ENCODE measurements around the gene PTPN12. TPM values are rescaled to one million over a fixed set of nuclear protein-coding genes. Genes with fewer than 3 reads are reported as not detected.

PTPN12 gene
- total RNA-seq, 1 experiment from 2014 or later = 82.1 TPM

DNA sequence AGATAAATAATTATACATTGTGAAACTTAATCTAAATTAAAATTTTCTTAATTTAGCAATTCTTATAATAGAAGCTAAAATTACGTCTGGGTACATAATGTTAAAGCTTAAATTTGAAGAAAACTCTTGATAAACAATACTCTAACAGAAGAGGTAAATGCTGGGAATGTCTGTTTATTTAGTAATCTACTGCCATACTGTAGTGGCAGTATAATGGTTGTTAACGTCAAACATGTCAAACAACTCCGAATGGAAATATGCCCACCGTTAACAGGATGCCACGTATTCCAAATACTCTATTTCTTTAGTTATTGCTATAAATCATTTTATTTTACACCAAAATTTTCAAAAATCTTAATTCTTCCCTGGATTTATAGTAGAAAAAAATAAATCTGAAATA lies 40.0 kb upstream of the PTPN12 start:
- ATAC-seq = no peak
- intact Hi-C loops (cut with micrococcal nuclease; ENCODE audit: unreplicated experiment) (no loop called here), in situ Hi-C loops (cut with HindIII; ENCODE audit: low pct_unique_long_range_greater_than_20kb, low sequenced_read_pairs) (no loop called here)
- Histone ChIP-seq H3K27me3 (ENCODE audit: control insufficient read depth, insufficient read depth, low read length) (no peaks in the 10 kb centered on the region), H3K27ac (ENCODE audit: low read length) (no peak overlapping the region), H3K4me1 (ENCODE audit: control insufficient read depth, insufficient read depth, low read length) (no peaks in the 10 kb centered on the region), H3K9me3 (ENCODE audit: control insufficient read depth, insufficient read depth, low read depth, low read length) (no peaks in the 10 kb centered on the region), H3K36me3 (ENCODE audit: control insufficient read depth, insufficient read depth, low read length) (no peaks in the 10 kb centered on the region), H3K4me3 (ENCODE audit: low read depth in 2 of 2, low read length in 2 of 2) (no peak overlapping the region)
- TF ChIP-seq, protein P1, sequence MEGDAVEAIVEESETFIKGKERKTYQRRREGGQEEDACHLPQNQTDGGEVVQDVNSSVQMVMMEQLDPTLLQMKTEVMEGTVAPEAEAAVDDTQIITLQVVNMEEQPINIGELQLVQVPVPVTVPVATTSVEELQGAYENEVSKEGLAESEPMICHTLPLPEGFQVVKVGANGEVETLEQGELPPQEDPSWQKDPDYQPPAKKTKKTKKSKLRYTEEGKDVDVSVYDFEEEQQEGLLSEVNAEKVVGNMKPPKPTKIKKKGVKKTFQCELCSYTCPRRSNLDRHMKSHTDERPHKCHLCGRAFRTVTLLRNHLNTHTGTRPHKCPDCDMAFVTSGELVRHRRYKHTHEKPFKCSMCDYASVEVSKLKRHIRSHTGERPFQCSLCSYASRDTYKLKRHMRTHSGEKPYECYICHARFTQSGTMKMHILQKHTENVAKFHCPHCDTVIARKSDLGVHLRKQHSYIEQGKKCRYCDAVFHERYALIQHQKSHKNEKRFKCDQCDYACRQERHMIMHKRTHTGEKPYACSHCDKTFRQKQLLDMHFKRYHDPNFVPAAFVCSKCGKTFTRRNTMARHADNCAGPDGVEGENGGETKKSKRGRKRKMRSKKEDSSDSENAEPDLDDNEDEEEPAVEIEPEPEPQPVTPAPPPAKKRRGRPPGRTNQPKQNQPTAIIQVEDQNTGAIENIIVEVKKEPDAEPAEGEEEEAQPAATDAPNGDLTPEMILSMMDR (IDR thresholded peaks at IDR 0.05) = no peak
- TF ChIP-seq TCF7L2 (IDR thresholded peaks at IDR 0.05; ENCODE audit: low read depth, low read length) (no peak), SIN3A (IDR thresholded peaks at IDR 0.05; ENCODE audit: borderline replicate concordance, insufficient read depth, low read depth, low read length) (no peak)
- TF ChIP-seq, protein P2, sequence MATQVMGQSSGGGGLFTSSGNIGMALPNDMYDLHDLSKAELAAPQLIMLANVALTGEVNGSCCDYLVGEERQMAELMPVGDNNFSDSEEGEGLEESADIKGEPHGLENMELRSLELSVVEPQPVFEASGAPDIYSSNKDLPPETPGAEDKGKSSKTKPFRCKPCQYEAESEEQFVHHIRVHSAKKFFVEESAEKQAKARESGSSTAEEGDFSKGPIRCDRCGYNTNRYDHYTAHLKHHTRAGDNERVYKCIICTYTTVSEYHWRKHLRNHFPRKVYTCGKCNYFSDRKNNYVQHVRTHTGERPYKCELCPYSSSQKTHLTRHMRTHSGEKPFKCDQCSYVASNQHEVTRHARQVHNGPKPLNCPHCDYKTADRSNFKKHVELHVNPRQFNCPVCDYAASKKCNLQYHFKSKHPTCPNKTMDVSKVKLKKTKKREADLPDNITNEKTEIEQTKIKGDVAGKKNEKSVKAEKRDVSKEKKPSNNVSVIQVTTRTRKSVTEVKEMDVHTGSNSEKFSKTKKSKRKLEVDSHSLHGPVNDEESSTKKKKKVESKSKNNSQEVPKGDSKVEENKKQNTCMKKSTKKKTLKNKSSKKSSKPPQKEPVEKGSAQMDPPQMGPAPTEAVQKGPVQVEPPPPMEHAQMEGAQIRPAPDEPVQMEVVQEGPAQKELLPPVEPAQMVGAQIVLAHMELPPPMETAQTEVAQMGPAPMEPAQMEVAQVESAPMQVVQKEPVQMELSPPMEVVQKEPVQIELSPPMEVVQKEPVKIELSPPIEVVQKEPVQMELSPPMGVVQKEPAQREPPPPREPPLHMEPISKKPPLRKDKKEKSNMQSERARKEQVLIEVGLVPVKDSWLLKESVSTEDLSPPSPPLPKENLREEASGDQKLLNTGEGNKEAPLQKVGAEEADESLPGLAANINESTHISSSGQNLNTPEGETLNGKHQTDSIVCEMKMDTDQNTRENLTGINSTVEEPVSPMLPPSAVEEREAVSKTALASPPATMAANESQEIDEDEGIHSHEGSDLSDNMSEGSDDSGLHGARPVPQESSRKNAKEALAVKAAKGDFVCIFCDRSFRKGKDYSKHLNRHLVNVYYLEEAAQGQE (IDR thresholded peaks at IDR 0.05; ENCODE audit: insufficient read depth in 1 of 2, low read depth in 2 of 2, low read length in 1 of 2) = no peak
- POLR2A ChIA-PET = no interaction called here
- CTCF ChIA-PET = no interaction called here
- no peak for DNase-seq (ENCODE audit: low read depth, low spot score)
- no TSS peak for BruUV-seq (replicated peaks)

DNA sequence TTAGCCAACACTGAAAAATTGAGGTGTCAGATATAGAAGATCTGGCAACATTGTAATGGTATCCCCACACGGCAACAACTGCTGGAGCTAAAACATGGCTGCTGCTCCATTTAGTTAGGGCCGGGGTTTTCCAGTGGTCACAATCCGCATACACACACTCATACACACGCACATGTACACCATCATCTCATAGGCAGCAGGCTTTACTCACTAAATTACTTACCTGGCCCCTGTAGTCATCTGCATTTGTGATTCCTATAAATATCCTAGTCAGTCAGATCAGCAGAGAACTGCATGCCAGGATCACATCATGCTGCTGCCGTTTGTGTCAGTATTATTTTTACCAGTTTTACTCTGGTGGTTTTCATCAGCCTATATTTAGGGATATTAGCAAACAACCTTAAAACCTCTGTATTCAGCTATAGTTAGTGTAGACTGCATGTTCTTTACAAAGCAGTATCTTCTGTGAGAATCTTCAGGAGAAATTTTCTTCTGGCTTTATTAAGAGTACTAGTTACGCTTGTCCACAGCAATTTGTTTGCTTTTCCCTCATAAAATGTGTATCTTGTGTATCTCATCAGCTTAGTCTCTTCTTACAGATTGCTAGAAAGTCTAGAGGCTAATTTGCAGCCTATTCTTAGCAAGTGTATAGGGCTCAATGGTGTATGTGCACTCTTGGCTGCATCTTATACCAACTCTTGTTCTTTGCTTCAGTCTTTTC lies 38.3 kb upstream of the PTPN12 start:
- ATAC-seq = no peak
- Histone ChIP-seq H3K27me3 (ENCODE audit: control insufficient read depth, insufficient read depth, low read length) (no peaks in the 10 kb centered on the region), H3K4me3 (ENCODE audit: low read depth in 2 of 2, low read length in 2 of 2) (no peak overlapping the region), H3K9me3 (ENCODE audit: control insufficient read depth, insufficient read depth, low read depth, low read length) (no peaks in the 10 kb centered on the region), H3K4me1 (ENCODE audit: control insufficient read depth, insufficient read depth, low read length) (no peaks in the 10 kb centered on the region), H3K27ac (ENCODE audit: low read length) (no peak overlapping the region), H3K36me3 (ENCODE audit: control insufficient read depth, insufficient read depth, low read length) (no peaks in the 10 kb centered on the region)
- CTCF ChIA-PET = no interaction called here
- TF ChIP-seq, protein P1 (IDR thresholded peaks at IDR 0.05) = no peak
- TF ChIP-seq, protein P2 (IDR thresholded peaks at IDR 0.05; ENCODE audit: insufficient read depth in 1 of 2, low read depth in 2 of 2, low read length in 1 of 2) = no peak
- TF ChIP-seq POLR2AphosphoS5 (IDR thresholded peaks at IDR 0.05; ENCODE audit: low read depth, low read length) = no peak
- no peak for TF ChIP-seq TCF7L2 (IDR thresholded peaks at IDR 0.05; ENCODE audit: low read depth, low read length)
- no peak for TF ChIP-seq SIN3A (IDR thresholded peaks at IDR 0.05; ENCODE audit: borderline replicate concordance, insufficient read depth, low read depth, low read length)
- no TSS peak for BruUV-seq (replicated peaks)
- DNase-seq (ENCODE audit: low read depth, low spot score) = no peak
- POLR2A ChIA-PET = no interaction called here
- intact Hi-C loops (cut with micrococcal nuclease; ENCODE audit: unreplicated experiment) (no loop called here), in situ Hi-C loops (cut with HindIII; ENCODE audit: low pct_unique_long_range_greater_than_20kb, low sequenced_read_pairs) (no loop called here)

All from Panc1 (cell line).